OCI-LY7 (cell line): ENCODE data around the gene BCL2L13. TPM values are rescaled to one million over a fixed set of nuclear protein-coding genes. Genes with fewer than 3 reads are reported as not detected.

Experiments used
- BruUV-seq: library from RNA; stranded (reverse); fragments of 400-500 nt; replicated peaks from 2 replicates; lab custom pipeline; 2021; lab: Mats Ljungman, UMichigan
- CTCF ChIA-PET: fragments of 300-600 bp; sonication (Branson Sonifier 250); formaldehyde crosslinking; loops from one replicate; lab custom pipeline; 2022; ENCODE audit warnings: antibody characterized with exemption; ENCODE audit not compliant: unreplicated experiment; lab: Charles Lee
- POLR2A ChIA-PET: fragments of 300-600 bp; sonication (Branson Sonifier 250); formaldehyde crosslinking; loops from one replicate; lab custom pipeline; 2022; ENCODE audit warnings: antibody characterized with exemption; lab: Charles Lee
- DNase-seq: peaks from one replicate; pipeline ENCODE4 v3.0.0-alpha.2; 2015; ENCODE audit warnings: low spot score
- H2AFZ ChIP-seq: fragments of 200-600 bp; sonication (generic), shearing (Covaris generic); 2 replicates; pipeline ENCODE4 v1.6.1; 2014; ENCODE audit warnings: mild to moderate bottlenecking, antibody characterized with exemption, low read length, moderate library complexity
- H3K27ac ChIP-seq: fragments of 200-600 bp; sonication (generic); 2 replicates; pipeline ENCODE4 v1.5.1; 2014; ENCODE audit warnings: mixed run types, low read depth, mild to moderate bottlenecking, moderate library complexity, low read length, inconsistent platforms; ENCODE audit not compliant: poor library complexity, severe bottlenecking
- H3K36me3 ChIP-seq: fragments of 200-600 bp; sonication (generic); 2 replicates; pipeline ENCODE4 v1.6.1; 2014; ENCODE audit warnings: mild to moderate bottlenecking, antibody characterized with exemption, low read length, moderate library complexity, mixed read lengths; ENCODE audit not compliant: insufficient read depth
- H3K4me1 ChIP-seq: fragments of 200-600 bp; sonication (generic); 2 replicates; pipeline ENCODE4 v1.5.1; 2014; ENCODE audit warnings: mild to moderate bottlenecking, low read length; ENCODE audit not compliant: insufficient read depth, poor library complexity, severe bottlenecking
- H3K4me2 ChIP-seq: fragments of 200-600 bp; sonication (generic); 2 replicates; pipeline ENCODE4 v1.6.1; 2014; ENCODE audit warnings: mild to moderate bottlenecking, low read length
- H3K4me3 ChIP-seq: fragments of 200-600 bp; sonication (generic); 2 replicates; pipeline ENCODE4 v1.5.1; 2014; ENCODE audit warnings: mild to moderate bottlenecking, low read depth, low read length; ENCODE audit not compliant: poor library complexity, severe bottlenecking
- H3K79me2 ChIP-seq: fragments of 200-600 bp; sonication (generic); 2 replicates; pipeline ENCODE4 v1.6.1; 2016; ENCODE audit warnings: low read depth, mild to moderate bottlenecking, low read length, moderate library complexity, mixed read lengths; ENCODE audit not compliant: insufficient read depth
- H3K9me2 ChIP-seq: fragments of 200-600 bp; sonication (generic); 2 replicates; pipeline ENCODE4 v1.6.1; 2016; ENCODE audit warnings: mild to moderate bottlenecking, low read length, mixed read lengths; ENCODE audit not compliant: insufficient read depth
- H3K9me3 ChIP-seq: fragments of 200-600 bp; sonication (generic); 2 replicates; pipeline ENCODE4 v1.6.1; 2014; ENCODE audit warnings: mild to moderate bottlenecking, mixed run types, low read length, mixed read lengths
- H4K20me1 ChIP-seq: fragments of 200-600 bp; sonication (generic); 2 replicates; pipeline ENCODE4 v1.6.1; 2014; ENCODE audit warnings: mild to moderate bottlenecking, antibody characterized with exemption, low read length, moderate library complexity, mixed read lengths; ENCODE audit not compliant: insufficient read depth
- CTCF ChIP-seq: fragments of 200-600 bp; sonication (generic); conservative IDR thresholded peaks from 2 replicates; pipeline ENCODE4 v1.5.1; 2014; ENCODE audit warnings: mild to moderate bottlenecking, antibody characterized with exemption, low read length, moderate library complexity, mixed read lengths
- EZH2phosphoT487 ChIP-seq: fragments of 200-600 bp; sonication (generic); IDR thresholded peaks from 2 replicates; pipeline ENCODE4 v1.6.1; 2018; ENCODE audit warnings: low read depth, borderline replicate concordance, mild to moderate bottlenecking, mixed run types, antibody characterized with exemption, low read length, moderate library complexity, mixed read lengths
- intact Hi-C: fragments of 100-400 bp; cut with micrococcal nuclease; formaldehyde crosslinking; loops from one replicate; pipeline ENCODE4 v1.10.0; 2022; ENCODE audit not compliant: unreplicated experiment
- total RNA-seq, 2 experiments: library from RNA; depleted of rRNA in 1 of 2; stranded (reverse); fragments of >200 nt in 1 of 2; shearing (Covaris generic) in 1 of 2; gene quantifications; 2 replicates each; pipeline ENCODE4 v1.2.3, GENCODE V29; 2014 to 2022

BCL2L13 gene
- total RNA-seq, 2 experiments from 2014 or later, result 25.2 to 38.3 TPM

- CTCF ChIA-PET, result no interaction called here
- BruUV-seq, result no TSS peak
Observed at GRCh38 chr22:17753401-17753989, 114.9 kb downstream of the BCL2L13 start.

GRCh38 chr22:17754233-17754925 is 115.8 kb downstream of the BCL2L13 start:
- H3K79me2 ChIP-seq, result peaks cover 15% of the 10 kb centered on the region; the same call in 1 of the 2 replicates
- no peak overlapping the region for H3K4me3 ChIP-seq
- no peaks in the 10 kb centered on the region for H3K9me2 ChIP-seq
- ChIA-PET POLR2A (no interaction called here), CTCF (no interaction called here)
- H3K27ac ChIP-seq, result no peak overlapping the region
- H3K36me3 ChIP-seq, result peaks cover 21% of the 10 kb centered on the region; the same call in 1 of the 2 replicates
- intact Hi-C loops, result no loop called here
- DNase-seq, result peak; percentile 41
- H4K20me1 ChIP-seq, result no peaks in the 10 kb centered on the region
- no peaks in the 10 kb centered on the region for H3K9me3 ChIP-seq
- no TSS peak for BruUV-seq
- TF ChIP-seq CTCF, result peak; percentile 49; the same call in 1 of the 2 replicates
- TF ChIP-seq EZH2phosphoT487, result no peak
- no peak overlapping the region for H3K4me2 ChIP-seq
- H2AFZ ChIP-seq, result no peak overlapping the region
- no peaks in the 10 kb centered on the region for H3K4me1 ChIP-seq

More at GRCh38 chr22:17753401-17753989, 114.9 kb downstream of the BCL2L13 start:
- no peak overlapping the region for H3K27ac ChIP-seq
- H3K9me2 ChIP-seq, result no peaks in the 10 kb centered on the region
- no peaks in the 10 kb centered on the region for H3K4me1 ChIP-seq
- no peak overlapping the region for H2AFZ ChIP-seq
- no peak for DNase-seq
- H3K4me2 ChIP-seq, result no peak overlapping the region
- no peak overlapping the region for H3K4me3 ChIP-seq
- POLR2A ChIA-PET, result no interaction called here
- peaks cover 18% of the 10 kb centered on the region; the same call in 1 of the 2 replicates for H3K36me3 ChIP-seq
- no peaks in the 10 kb centered on the region for H3K9me3 ChIP-seq
- no peaks in the 10 kb centered on the region for H4K20me1 ChIP-seq
- intact Hi-C loops, result no loop called here
- H3K79me2 ChIP-seq, result peaks cover 11% of the 10 kb centered on the region; the same call in 1 of the 2 replicates
- no peak for TF ChIP-seq CTCF
- no peak for TF ChIP-seq EZH2phosphoT487

GRCh38 chr22:17761138-17761488 is 122.6 kb downstream of the BCL2L13 start:
- CTCF ChIA-PET, result no interaction called here

More at GRCh38 chr22:17761138-17761488, 122.6 kb downstream of the BCL2L13 start:
- TF ChIP-seq EZH2phosphoT487, result no peak
- TF ChIP-seq CTCF, result no peak
- intact Hi-C loops, result no loop called here
- no TSS peak for BruUV-seq
- DNase-seq, result no peak
- H4K20me1 ChIP-seq, result peaks cover 4% of the 10 kb centered on the region; the same call in 1 of the 2 replicates
- peaks cover 19% of the 10 kb centered on the region; the same call in 1 of the 2 replicates for H3K36me3 ChIP-seq
- POLR2A ChIA-PET, result no interaction called here
- no peaks in the 10 kb centered on the region for H3K9me2 ChIP-seq
- no peak overlapping the region for H3K4me2 ChIP-seq
- no peak overlapping the region for H3K4me3 ChIP-seq
- no peaks in the 10 kb centered on the region for H3K9me3 ChIP-seq
- H3K4me1 ChIP-seq, result no peaks in the 10 kb centered on the region
- H3K79me2 ChIP-seq, result peaks cover 59% of the 10 kb centered on the region; the same call in 1 of the 2 replicates
- H3K27ac ChIP-seq, result no peak overlapping the region
- H2AFZ ChIP-seq, result no peak overlapping the region
